GM12891 (cell line): ENCODE results near the gene B3GNT8.

Experiments
- POLR2A ChIP-seq: IDR thresholded peaks from 2 replicates; pipeline ENCODE4 v1.6.1; 2011; ENCODE audit warnings: low read depth, low read length, control low read depth
- POLR2AphosphoS5 ChIP-seq: IDR thresholded peaks from 2 replicates; pipeline ENCODE4 v1.6.1; 2011; ENCODE audit warnings: low read depth, low read length, control low read depth
- POU2F2 ChIP-seq: IDR thresholded peaks from 2 replicates; pipeline ENCODE4 v1.6.1; 2011; ENCODE audit warnings: low read depth, mild to moderate bottlenecking, control low read depth, low read length, moderate library complexity
- SPI1 ChIP-seq: IDR thresholded peaks from 2 replicates; pipeline ENCODE4 v1.6.1; 2011; ENCODE audit warnings: low read depth, low read length, control low read depth
- TAF1 ChIP-seq: IDR thresholded peaks from 2 replicates; pipeline ENCODE4 v1.6.1; 2011; ENCODE audit warnings: low read depth, low read length, control low read depth

GRCh38 chr19:41425174-41426115, 1.7 kb downstream of the B3GNT8 start:
- TF ChIP-seq POLR2A (no peak), SPI1 (no peak), POLR2AphosphoS5 (no peak), POU2F2 (no peak), TAF1 (no peak)
